HG02943 (cell line): ENCODE data around the gene HSF2BP.
"Not testable (repeated sequence)": the region's sequence is repeated elsewhere in the genome, so short reads cannot be mapped to it uniquely, and the experiment has no call there.

ENCODE experiments used
- ATAC-seq: cut with Tn5 transposase; IDR thresholded peaks from one replicate; pipeline ENCODE4 v1.9.1; 2021; ENCODE audit warnings: mild to moderate bottlenecking, low read depth, moderate library complexity; ENCODE audit not compliant: unreplicated experiment

Gene HSF2BP

GRCh38 chr21:43688906-43689305, 29.6 kb upstream of the HSF2BP start:
- ATAC-seq = no peak

GRCh38 chr21:43687566-43688399, 28.5 kb upstream of the HSF2BP start:
- ATAC-seq = no peak

GRCh38 chr21:43686811-43687565, 27.7 kb upstream of the HSF2BP start:
- no peak for ATAC-seq

GRCh38 chr21:43684424-43684823, 25.1 kb upstream of the HSF2BP start:
- ATAC-seq = no peak

- no peak for ATAC-seq
Observed at GRCh38 chr21:43681650-43682049, 22.4 kb upstream of the HSF2BP start.

GRCh38 chr21:43680421-43680820, 21.1 kb upstream of the HSF2BP start:
- ATAC-seq = not testable (repeated sequence)

- ATAC-seq = no peak
Observed at GRCh38 chr21:43679951-43680350, 20.7 kb upstream of the HSF2BP start.

GRCh38 chr21:43676391-43676790, 17.1 kb upstream of the HSF2BP start:
- ATAC-seq = no peak

GRCh38 chr21:43675871-43676270, 16.6 kb upstream of the HSF2BP start:
- no peak for ATAC-seq

GRCh38 chr21:43669828-43670605, 10.7 kb upstream of the HSF2BP start:
- ATAC-seq = no peak

GRCh38 chr21:43667191-43667904, 8.1 kb upstream of the HSF2BP start:
- ATAC-seq = no peak

GRCh38 chr21:43665879-43666278, 6.6 kb upstream of the HSF2BP start:
- no peak for ATAC-seq

- ATAC-seq = no peak
Observed at GRCh38 chr21:43664358-43664757, 5.1 kb upstream of the HSF2BP start.

GRCh38 chr21:43663033-43663432, 3.7 kb upstream of the HSF2BP start:
- no peak for ATAC-seq

GRCh38 chr21:43662286-43662685, 3.0 kb upstream of the HSF2BP start:
- ATAC-seq = no peak

- ATAC-seq = no peak
Observed at GRCh38 chr21:43658769-43659135, 536 bp downstream of the HSF2BP start.

GRCh38 chr21:43658088-43658741, 1.1 kb downstream of the HSF2BP start:
- ATAC-seq = no peak

- ATAC-seq = no peak
Observed at GRCh38 chr21:43657355-43658087, 1.8 kb downstream of the HSF2BP start.

- no peak for ATAC-seq
Observed at GRCh38 chr21:43654806-43655489, 4.3 kb downstream of the HSF2BP start.
